GM20000 (cell line): ENCODE data around the gene VPREB1.
"Not testable (repeated sequence)": the region's sequence is repeated elsewhere in the genome, so short reads cannot be mapped to it uniquely, and the experiment has no call there.

Experiments used
- DNase-seq: peaks from one replicate; pipeline ENCODE4 v3.0.0; 2012; ENCODE audit warnings: low spot score
- TF ChIP-seq, protein P1 (sequence below): IDR thresholded peaks from 2 replicates; pipeline ENCODE4 v1.5.1; 2012; ENCODE audit warnings: mild to moderate bottlenecking, control low read depth; ENCODE audit errors: extremely low read depth, missing control alignments

Gene VPREB1

DNA sequence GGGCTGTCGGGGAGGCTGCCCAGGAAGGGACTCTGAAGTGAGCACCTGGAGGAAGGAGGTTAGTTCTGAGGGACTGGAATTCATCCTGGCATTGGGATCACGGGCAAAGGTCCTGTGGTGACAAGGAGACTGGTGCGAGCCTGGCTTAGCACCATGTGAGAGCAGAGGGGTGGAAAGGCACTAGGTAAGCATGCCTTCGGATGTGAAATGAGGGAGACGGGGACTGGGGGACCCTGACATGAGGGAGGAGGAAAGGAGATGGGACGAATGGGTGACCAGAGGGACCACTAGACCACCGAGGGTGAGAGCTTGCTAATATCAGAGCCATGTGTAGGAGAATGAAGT is 3.1 kb upstream of the VPREB1 start:
- TF ChIP-seq, protein P1, sequence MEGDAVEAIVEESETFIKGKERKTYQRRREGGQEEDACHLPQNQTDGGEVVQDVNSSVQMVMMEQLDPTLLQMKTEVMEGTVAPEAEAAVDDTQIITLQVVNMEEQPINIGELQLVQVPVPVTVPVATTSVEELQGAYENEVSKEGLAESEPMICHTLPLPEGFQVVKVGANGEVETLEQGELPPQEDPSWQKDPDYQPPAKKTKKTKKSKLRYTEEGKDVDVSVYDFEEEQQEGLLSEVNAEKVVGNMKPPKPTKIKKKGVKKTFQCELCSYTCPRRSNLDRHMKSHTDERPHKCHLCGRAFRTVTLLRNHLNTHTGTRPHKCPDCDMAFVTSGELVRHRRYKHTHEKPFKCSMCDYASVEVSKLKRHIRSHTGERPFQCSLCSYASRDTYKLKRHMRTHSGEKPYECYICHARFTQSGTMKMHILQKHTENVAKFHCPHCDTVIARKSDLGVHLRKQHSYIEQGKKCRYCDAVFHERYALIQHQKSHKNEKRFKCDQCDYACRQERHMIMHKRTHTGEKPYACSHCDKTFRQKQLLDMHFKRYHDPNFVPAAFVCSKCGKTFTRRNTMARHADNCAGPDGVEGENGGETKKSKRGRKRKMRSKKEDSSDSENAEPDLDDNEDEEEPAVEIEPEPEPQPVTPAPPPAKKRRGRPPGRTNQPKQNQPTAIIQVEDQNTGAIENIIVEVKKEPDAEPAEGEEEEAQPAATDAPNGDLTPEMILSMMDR = no peak
- peak; percentile 2 for DNase-seq

DNA sequence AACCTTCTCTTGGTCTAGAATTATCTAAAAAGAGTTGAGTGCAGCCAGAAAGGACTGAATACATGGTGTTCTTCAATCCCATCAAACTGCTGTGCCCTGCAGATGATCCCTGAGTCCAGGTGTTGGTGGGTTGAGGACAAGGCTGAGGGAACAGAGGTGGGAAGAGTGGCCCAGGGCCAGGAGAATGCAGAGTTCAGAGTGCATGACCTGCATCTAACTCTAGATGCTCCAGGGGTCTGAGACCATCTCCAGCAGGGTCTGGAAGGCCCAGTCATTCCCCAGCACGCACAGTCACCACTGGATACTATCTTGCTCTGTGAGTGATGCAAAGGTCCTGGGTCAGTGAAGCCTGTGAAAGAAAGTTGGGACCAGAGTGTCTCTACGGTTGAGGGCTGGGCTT is 2.1 kb upstream of the VPREB1 start:
- DNase-seq = peak; percentile 1
- TF ChIP-seq, protein P1 = no peak

DNA sequence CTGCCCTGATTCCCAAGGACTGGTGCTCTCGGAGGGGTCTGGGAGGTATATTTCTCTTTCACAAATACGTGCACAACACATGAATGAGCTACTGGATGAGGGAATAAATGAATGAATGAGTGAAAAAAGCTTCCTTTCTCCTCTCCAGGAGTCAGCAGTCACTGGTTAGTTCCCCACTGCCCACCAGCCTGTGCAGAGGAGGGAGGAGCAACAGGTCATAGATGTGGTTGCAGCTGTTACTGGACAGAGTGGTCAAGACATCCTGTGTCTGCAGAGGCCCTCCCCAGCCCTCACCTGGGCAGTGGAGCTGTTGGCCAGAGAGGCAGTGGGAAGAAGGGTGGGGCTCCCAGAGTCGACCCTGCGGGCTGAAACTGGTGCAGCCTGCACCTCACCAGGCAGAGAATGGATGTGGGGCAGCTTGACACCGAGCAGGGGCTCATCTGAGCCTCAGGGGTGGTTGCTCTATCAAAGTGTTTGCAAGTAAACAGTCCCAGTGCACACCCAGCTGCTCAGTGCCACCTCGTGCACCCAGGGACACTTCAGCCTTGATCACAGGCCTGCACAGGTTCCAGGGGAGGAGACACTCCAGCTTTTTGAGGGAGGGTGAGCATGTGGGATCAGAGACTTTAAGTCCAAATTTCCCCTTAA is 1.4 kb upstream of the VPREB1 start:
- peak; percentile 2 for DNase-seq
- TF ChIP-seq, protein P1 = no peak

GRCh38 chr22:22245256-22245909 is 797 bp downstream of the VPREB1 start:
- DNase-seq = peak; percentile 0
- TF ChIP-seq, protein P1 = no peak

DNA sequence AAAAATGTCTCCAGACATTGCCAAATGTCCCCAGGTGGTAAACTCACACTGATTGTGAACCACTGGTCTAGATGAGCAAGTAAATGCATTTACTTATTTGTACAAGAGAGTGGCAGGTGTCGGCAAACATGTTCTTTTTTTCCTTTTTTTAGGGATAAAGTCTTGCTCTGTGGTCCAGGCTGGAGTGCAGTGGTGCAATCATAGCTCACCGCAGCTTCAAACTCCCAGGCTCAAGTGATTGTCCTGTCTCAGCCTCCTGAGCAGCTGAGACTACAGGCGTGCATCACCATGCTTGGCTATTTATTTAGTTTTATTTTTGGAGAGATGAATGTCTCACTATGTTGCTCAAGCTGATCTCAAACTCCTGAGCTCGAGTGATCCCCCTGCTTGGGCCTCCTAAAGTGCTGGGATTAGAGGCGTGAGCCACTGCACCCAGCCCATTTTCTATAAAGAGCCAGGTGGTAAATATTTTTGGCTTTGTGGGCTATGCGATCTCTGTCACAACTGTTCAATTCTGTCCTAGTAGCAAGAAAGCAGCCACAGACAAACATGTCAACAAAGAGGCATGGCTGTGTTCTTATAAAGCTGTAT is 1.4 kb downstream of the VPREB1 start:
- TF ChIP-seq, protein P1 = no peak
- DNase-seq = peak; percentile 0

- TF ChIP-seq, protein P1 = no peak
- DNase-seq = peak; percentile 1
Observed at GRCh38 chr22:22246706-22247105, 2.1 kb downstream of the VPREB1 start.

DNA sequence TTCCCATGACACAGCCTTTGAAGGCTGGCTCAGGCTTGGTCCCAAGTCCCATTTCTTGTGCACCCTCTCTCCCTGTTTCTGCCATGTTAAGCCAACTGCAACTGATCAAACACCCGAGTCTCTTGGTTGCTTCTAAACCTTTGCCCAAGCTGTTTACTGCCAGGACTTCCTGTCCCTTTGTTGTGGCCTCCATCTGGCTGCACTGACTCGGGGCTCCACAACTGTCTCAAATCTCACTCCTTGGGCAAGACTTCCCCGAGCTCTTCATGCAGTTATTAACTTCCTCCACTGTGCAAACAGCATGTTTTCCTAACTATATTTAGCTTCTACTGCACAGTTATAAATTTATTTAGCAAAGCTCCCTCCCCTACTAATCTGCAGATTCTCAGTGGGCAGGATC is 4.3 kb downstream of the VPREB1 start:
- DNase-seq = peak; percentile 16
- TF ChIP-seq, protein P1 = no peak

DNA sequence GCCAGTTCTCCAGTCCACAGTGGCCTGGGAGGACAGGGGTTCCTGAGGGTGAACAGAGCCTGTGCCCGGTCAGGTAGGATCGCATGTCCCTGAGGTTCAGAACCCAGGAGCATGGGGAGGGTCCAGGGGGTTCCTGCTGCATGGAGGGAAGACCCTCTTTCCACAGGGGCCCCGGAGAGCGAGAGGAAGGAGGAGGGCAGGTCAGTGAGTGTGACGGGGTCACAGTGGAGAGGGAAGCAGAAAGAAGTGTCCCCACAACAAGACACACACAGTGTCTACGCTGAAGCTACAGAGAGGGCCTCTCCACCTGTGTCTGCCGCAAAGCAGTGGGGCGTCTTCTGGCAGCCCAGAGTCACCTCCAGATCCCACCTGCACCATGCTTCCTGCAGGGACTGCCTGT is 6.1 kb downstream of the VPREB1 start:
- not testable (repeated sequence) for DNase-seq

GRCh38 chr22:22256133-22256532 is 11.5 kb downstream of the VPREB1 start:
- DNase-seq = not testable (repeated sequence)

GRCh38 chr22:22258597-22259415 is 14.2 kb downstream of the VPREB1 start:
- DNase-seq = not testable (repeated sequence)
